Measurements from ENCODE around the gene SLC46A1.
"Not testable (repeated sequence)": the region's sequence is repeated elsewhere in the genome, so short reads cannot be mapped to it uniquely, and the experiment has no call there.

Gene SLC46A1

GRCh38 chr17:28405632-28406472 lies at the start of gene SLC46A1:
Gene SLC46A1, minus strand, starts transcription at chr17:28406212. Its CDS starts 98 bp downstream, at chr17:28406114.
- DNase-seq = peak; percentile 32 to 40

- DNase-seq = no peak
Measured at GRCh38 chr17:28449859-28450258, 43.8 kb upstream of the SLC46A1 start.

- no peak for DNase-seq
Measured at GRCh38 chr17:28447396-28447760, 41.4 kb upstream of the SLC46A1 start.

- no peak for DNase-seq
Measured at GRCh38 chr17:28446716-28447395, 40.8 kb upstream of the SLC46A1 start.

DNA sequence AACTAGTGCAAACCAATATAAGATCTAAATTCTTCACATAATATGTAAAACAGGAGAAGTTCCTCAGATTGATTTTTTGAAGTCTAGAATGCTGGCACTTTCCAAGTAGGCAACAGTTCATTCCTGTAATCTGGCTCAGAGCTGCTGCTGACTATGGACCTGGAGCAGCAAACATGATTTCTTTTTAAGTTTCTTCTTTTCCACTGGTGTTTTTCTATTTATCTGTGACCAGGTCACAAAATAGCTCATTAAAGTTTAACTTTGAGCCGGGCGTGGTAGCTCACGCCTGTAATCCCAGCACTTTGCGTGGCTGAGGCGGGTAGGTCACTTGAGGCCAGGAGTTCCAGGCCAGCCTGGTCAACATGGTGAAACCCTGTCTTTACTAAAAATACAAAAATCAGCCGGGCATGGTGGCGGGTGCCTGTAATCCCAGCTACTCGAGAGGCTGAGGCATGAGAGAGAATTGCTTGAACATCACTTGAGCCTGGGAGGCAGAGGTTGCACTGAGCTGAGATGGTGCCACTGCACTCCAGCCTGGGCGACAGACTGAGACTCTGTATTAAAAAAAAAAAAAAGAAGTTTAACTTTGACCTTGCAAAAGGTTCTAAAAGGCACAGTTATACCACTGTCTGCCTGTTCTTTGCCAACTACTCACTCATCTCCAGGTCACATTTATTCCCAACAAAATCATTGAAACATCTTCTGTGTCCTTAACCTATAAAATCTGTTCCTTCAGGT lies 38.1 kb upstream of the SLC46A1 start:
- no peak for DNase-seq

- not testable (repeated sequence) for DNase-seq
Measured at GRCh38 chr17:28434326-28434725, 28.3 kb upstream of the SLC46A1 start.

GRCh38 chr17:28433721-28434120 lies 27.7 kb upstream of the SLC46A1 start:
- DNase-seq = no peak

- DNase-seq = not testable (repeated sequence)
Measured at GRCh38 chr17:28427982-28428381, 22.0 kb upstream of the SLC46A1 start.

- no peak for DNase-seq
Measured at GRCh38 chr17:28427371-28427770, 21.4 kb upstream of the SLC46A1 start.

GRCh38 chr17:28426081-28426519 lies 20.1 kb upstream of the SLC46A1 start:
- DNase-seq = no peak

GRCh38 chr17:28425206-28425605 lies 19.2 kb upstream of the SLC46A1 start:
- no peak for DNase-seq

- DNase-seq = no peak
Measured at GRCh38 chr17:28421787-28422305, 15.8 kb upstream of the SLC46A1 start.

GRCh38 chr17:28416703-28417311 lies 10.8 kb upstream of the SLC46A1 start:
- peak; percentile 49 to 61 for DNase-seq

DNA sequence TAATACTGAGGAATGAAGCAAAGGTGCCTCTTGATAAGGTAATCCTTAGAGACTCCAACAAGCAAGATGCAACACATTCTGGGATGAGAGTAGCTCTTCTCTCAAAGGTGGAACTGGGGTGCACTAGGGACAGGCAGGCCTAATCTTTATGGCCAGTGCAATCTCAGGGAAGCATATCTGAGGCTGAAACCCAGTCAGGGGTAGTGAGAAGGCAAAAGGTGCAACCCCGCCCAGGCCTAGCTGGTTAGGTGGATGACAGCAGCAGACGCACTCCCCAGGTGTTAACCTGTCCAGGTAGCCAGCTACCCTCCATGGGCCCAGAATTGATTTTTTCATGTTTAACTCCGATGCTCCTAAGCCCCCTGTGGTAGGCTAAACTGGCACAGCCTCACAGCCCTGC lies 9.9 kb upstream of the SLC46A1 start:
- no peak for DNase-seq

DNA sequence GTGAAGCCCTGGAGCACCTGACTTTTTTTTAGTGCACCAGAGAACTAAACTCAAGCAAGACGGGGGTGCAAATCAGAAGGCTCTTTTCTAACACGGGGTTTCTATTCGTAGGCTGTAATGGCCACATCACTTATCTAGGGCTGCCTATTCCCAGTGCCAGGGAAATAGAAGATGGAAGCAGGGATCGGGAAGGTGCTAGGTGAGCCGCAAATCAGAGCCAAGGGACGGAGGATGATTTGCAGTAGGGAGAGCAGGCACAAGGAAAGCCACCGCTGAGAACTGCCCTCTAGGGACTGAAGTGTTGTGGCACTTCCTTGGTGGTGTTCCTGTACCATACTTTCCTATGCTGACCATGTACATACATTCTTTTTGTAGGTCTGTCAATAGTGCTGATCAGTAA lies 7.8 kb upstream of the SLC46A1 start:
- no peak for DNase-seq

- DNase-seq = no peak
Measured at GRCh38 chr17:28412099-28412498, 6.1 kb upstream of the SLC46A1 start.

- no peak for DNase-seq
Measured at GRCh38 chr17:28407974-28408306, 1.9 kb upstream of the SLC46A1 start.

GRCh38 chr17:28407130-28407973 lies 1.3 kb upstream of the SLC46A1 start:
- DNase-seq = no peak

DNA sequence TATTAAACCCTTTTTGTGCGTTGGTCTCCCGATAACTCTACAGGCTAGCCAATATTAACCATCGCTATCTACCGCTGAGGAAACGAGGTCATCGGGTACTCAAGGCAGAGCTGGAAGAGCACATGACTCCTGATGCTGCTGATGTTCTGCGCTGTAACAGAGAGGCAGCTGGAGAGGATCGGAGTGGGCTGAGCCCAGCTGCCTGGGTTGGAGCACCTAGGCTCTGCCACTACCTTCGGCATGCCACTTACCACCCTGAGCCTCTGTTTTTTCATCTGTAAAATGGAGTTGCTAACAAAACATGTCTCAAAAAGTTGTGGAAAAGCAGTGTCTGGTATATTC lies 432 bp upstream of the SLC46A1 start:
- no peak for DNase-seq

- no peak for DNase-seq
Measured at GRCh38 chr17:28404812-28405570, 1.0 kb downstream of the SLC46A1 start.

- no peak for DNase-seq
Measured at GRCh38 chr17:28404461-28404811, 1.6 kb downstream of the SLC46A1 start.

All from activated CD4-positive, alpha-beta T cell treated with anti-CD3 and anti-CD28 coated beads for 4 hours (primary cell).